ENCODE measurements around the gene IMP4.

- TF ChIP-seq CTCF (IDR thresholded peaks at IDR 0.05) (no peak), POLR2A (IDR thresholded peaks at IDR 0.05) (no peak), POLR2AphosphoS5 (IDR thresholded peaks at IDR 0.05) (no peak)
Observed at GRCh38 chr2:130313812-130314334, 28.8 kb upstream of the IMP4 start.
